ENCODE data around the gene KCNB1.

DNA sequence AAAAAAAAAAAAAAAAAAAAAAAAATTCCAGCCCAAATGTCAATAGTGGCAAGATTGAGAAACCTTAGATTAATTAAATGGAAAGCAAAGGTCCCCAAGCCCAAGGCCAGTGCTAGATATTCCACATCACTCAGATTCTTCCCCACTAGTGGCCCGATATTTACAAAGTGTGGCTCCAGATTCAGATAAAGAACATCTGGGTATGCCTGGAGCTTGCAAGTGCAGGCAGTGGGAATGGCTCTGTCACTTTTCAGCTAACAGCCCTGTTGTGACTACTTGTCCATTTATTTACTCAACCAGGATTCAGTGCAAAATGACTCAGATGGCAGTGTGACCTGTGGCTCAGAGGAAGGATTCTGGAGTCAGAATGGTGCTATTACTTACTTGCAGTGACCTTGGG, 8.2 kb upstream of the KCNB1 start:
- TF ChIP-seq, protein P1, sequence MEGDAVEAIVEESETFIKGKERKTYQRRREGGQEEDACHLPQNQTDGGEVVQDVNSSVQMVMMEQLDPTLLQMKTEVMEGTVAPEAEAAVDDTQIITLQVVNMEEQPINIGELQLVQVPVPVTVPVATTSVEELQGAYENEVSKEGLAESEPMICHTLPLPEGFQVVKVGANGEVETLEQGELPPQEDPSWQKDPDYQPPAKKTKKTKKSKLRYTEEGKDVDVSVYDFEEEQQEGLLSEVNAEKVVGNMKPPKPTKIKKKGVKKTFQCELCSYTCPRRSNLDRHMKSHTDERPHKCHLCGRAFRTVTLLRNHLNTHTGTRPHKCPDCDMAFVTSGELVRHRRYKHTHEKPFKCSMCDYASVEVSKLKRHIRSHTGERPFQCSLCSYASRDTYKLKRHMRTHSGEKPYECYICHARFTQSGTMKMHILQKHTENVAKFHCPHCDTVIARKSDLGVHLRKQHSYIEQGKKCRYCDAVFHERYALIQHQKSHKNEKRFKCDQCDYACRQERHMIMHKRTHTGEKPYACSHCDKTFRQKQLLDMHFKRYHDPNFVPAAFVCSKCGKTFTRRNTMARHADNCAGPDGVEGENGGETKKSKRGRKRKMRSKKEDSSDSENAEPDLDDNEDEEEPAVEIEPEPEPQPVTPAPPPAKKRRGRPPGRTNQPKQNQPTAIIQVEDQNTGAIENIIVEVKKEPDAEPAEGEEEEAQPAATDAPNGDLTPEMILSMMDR (conservative IDR thresholded peaks at IDR 0.05; ENCODE audit: low read length) = no peak
- no peak for TF ChIP-seq EZH2phosphoT487 (IDR thresholded peaks at IDR 0.05; ENCODE audit: borderline replicate concordance)

Measured in Loucy (cell line).